H9 (cell line): ENCODE data around the gene SHH. TPM values are rescaled to one million over a fixed set of nuclear protein-coding genes. Genes with fewer than 3 reads are reported as not detected.

Experiments
- DNase-seq: peaks from one replicate; pipeline ENCODE4 v3.0.0-alpha.2; 2017
- H2AFZ ChIP-seq: one replicate; pipeline ENCODE4 v1.6.1; 2013; ENCODE audit warnings: mild to moderate bottlenecking, low read length, control low read depth, moderate library complexity
- H2AK5ac ChIP-seq: 2 replicates; pipeline ENCODE4 v1.6.1; 2013; ENCODE audit warnings: low read length, control low read depth, mixed read lengths; ENCODE audit not compliant: insufficient read length
- H2BK120ac ChIP-seq: one replicate; pipeline ENCODE4 v1.6.1; 2013; ENCODE audit warnings: low read depth, mild to moderate bottlenecking, low read length, control low read depth, inconsistent platforms; ENCODE audit not compliant: poor library complexity, severe bottlenecking
- H2BK12ac ChIP-seq: 2 replicates; pipeline ENCODE4 v1.6.1; 2013; ENCODE audit warnings: low read length, control low read depth, mixed read lengths, low read depth; ENCODE audit not compliant: insufficient read length
- H2BK15ac ChIP-seq: 2 replicates; pipeline ENCODE4 v1.6.1; 2013; ENCODE audit warnings: low read depth, low read length, control low read depth
- H2BK20ac ChIP-seq: one replicate; pipeline ENCODE4 v1.6.1; 2013; ENCODE audit warnings: low read depth, mild to moderate bottlenecking, low read length, control low read depth, inconsistent platforms; ENCODE audit not compliant: poor library complexity, severe bottlenecking
- H2BK5ac ChIP-seq: 2 replicates; pipeline ENCODE4 v1.6.1; 2013; ENCODE audit warnings: low read length, control low read depth, mixed read lengths; ENCODE audit not compliant: insufficient read length
- H3K14ac ChIP-seq: 2 replicates; pipeline ENCODE4 v1.6.1; 2013; ENCODE audit warnings: low read length, control low read depth; ENCODE audit not compliant: insufficient read depth
- H3K18ac ChIP-seq: 2 replicates; pipeline ENCODE4 v1.6.1; 2013; ENCODE audit warnings: low read depth, mild to moderate bottlenecking, mixed read lengths, low read length, control low read depth; ENCODE audit not compliant: insufficient read length
- H3K23ac ChIP-seq: 2 replicates; pipeline ENCODE4 v1.6.1; 2013; ENCODE audit warnings: low read length, control low read depth, mixed read lengths, low read depth; ENCODE audit not compliant: insufficient read length
- H3K23me2 ChIP-seq: 2 replicates; pipeline ENCODE4 v1.6.1; 2013; ENCODE audit warnings: low read depth, mild to moderate bottlenecking, mixed read lengths, low read length, control low read depth; ENCODE audit not compliant: insufficient read length, poor library complexity, severe bottlenecking
- H3K27ac ChIP-seq: 2 replicates; pipeline ENCODE4 v1.5.1; 2013; ENCODE audit warnings: low read length, control low read depth, mixed read lengths, low read depth; ENCODE audit not compliant: insufficient read length
- H3K27me3 ChIP-seq: 2 replicates; pipeline ENCODE4 v1.6.1; 2013; ENCODE audit warnings: low read length, control low read depth, inconsistent platforms; ENCODE audit not compliant: insufficient read depth
- H3K4ac ChIP-seq: 2 replicates; pipeline ENCODE4 v1.6.1; 2013; ENCODE audit warnings: low read depth, mild to moderate bottlenecking, control low read depth, inconsistent platforms, low read length, moderate library complexity
- H3K4me1 ChIP-seq: 2 replicates; pipeline ENCODE4 v1.6.1; 2013; ENCODE audit warnings: low read length, control low read depth, inconsistent platforms; ENCODE audit not compliant: insufficient read depth
- H3K4me2 ChIP-seq: 2 replicates; pipeline ENCODE4 v1.6.1; 2013; ENCODE audit warnings: low read length, control low read depth, mixed read lengths; ENCODE audit not compliant: insufficient read length, insufficient read depth
- H3K56ac ChIP-seq: 2 replicates; pipeline ENCODE4 v1.6.1; 2013; ENCODE audit warnings: low read depth, mild to moderate bottlenecking, mixed read lengths, low read length, control low read depth; ENCODE audit not compliant: insufficient read length
- H3K79me1 ChIP-seq: 2 replicates; pipeline ENCODE4 v1.6.1; 2013; ENCODE audit warnings: low read depth, mild to moderate bottlenecking, moderate library complexity, low read length, control low read depth, inconsistent platforms; ENCODE audit not compliant: insufficient read depth, poor library complexity, severe bottlenecking
- H3K79me2 ChIP-seq: 2 replicates; pipeline ENCODE4 v1.6.1; 2013; ENCODE audit warnings: low read length, control low read depth, inconsistent platforms; ENCODE audit not compliant: insufficient read depth
- H3K9ac ChIP-seq: 2 replicates; pipeline ENCODE4 v1.6.1; 2013; ENCODE audit warnings: low read length, control low read depth, mixed read lengths; ENCODE audit not compliant: insufficient read length; ENCODE audit errors: extremely low read depth
- H3K9me3 ChIP-seq: one replicate; pipeline ENCODE4 v1.6.1; 2013; ENCODE audit warnings: low read depth, low read length, inconsistent platforms; ENCODE audit not compliant: control insufficient read depth
- H3T11ph ChIP-seq: one replicate; pipeline ENCODE4 v1.6.1; 2013; ENCODE audit warnings: mild to moderate bottlenecking, low read length, control low read depth, inconsistent platforms
- H4K20me1 ChIP-seq: one replicate; pipeline ENCODE4 v1.6.1; 2013; ENCODE audit not compliant: control insufficient read depth, insufficient read length, insufficient read depth
- H4K5ac ChIP-seq: 2 replicates; pipeline ENCODE4 v1.6.1; 2013; ENCODE audit warnings: low read depth, mild to moderate bottlenecking, mixed read lengths, low read length, control low read depth; ENCODE audit not compliant: insufficient read length
- H4K8ac ChIP-seq: replicated peaks from 2 replicates; pipeline ENCODE4 v1.6.1; 2013; ENCODE audit warnings: low read length, control low read depth, mixed read lengths, low read depth; ENCODE audit not compliant: insufficient read length
- H4K91ac ChIP-seq: 2 replicates; pipeline ENCODE4 v1.6.1; 2013; ENCODE audit warnings: low read depth, mild to moderate bottlenecking, moderate library complexity, mixed read lengths, low read length, control low read depth; ENCODE audit not compliant: insufficient read length
- H3K27ac Mint-ChIP-seq, 3 experiments: 2 replicates in 2 of 3; 3 replicates in 1 of 3; pipeline ENCODE4 v1.8.0; 2020 to 2021; ENCODE audit warnings: mixed read lengths in 3 of 3, mild to moderate bottlenecking in 1 of 3, moderate library complexity in 1 of 3
- H3K27me3 Mint-ChIP-seq: 2 replicates; pipeline ENCODE4 v1.8.0; 2021; ENCODE audit warnings: low read depth, mild to moderate bottlenecking, moderate library complexity, mixed read lengths
- H3K36me3 Mint-ChIP-seq, 3 experiments: 2 replicates in 2 of 3; 3 replicates in 1 of 3; pipeline ENCODE4 v1.8.0; 2020 to 2021; ENCODE audit warnings: low read depth in 3 of 3, mixed read lengths in 3 of 3; ENCODE audit not compliant: insufficient read depth in 1 of 3
- H3K4me1 Mint-ChIP-seq, 2 experiments: 2 replicates each; pipeline ENCODE4 v1.8.0; 2020; ENCODE audit warnings: mixed read lengths in 2 of 2
- H3K4me3 Mint-ChIP-seq, 2 experiments: 2 replicates in 1 of 2; 3 replicates in 1 of 2; pipeline ENCODE4 v1.8.0; 2020 to 2021; ENCODE audit warnings: mild to moderate bottlenecking in 2 of 2, mixed read lengths in 2 of 2, moderate library complexity in 1 of 2
- H3K9me3 Mint-ChIP-seq, 2 experiments: 2 replicates in 1 of 2; 3 replicates in 1 of 2; pipeline ENCODE4 v1.8.0; 2020; ENCODE audit warnings: mild to moderate bottlenecking in 2 of 2, mixed read lengths in 2 of 2, moderate library complexity in 1 of 2
- WGBS: extraction: QIAGEN DNeasy Blood & Tissue Kit; methylation state at CpG from one replicate; pipeline ENCODE4 v1.1.7; 2013; ENCODE audit warnings: missing lambda C conversion rate, low lambda C conversion rate, mixed read lengths; ENCODE audit not compliant: insufficient read length; ENCODE audit errors: extremely low coverage; 5-methylcytosine and 5-hydroxymethylcytosine counted together
- total RNA-seq: library from RNA; stranded (reverse); gene quantifications from 2 replicates; pipeline ENCODE4 v1.2.1, GENCODE V29; 2021
- TF ChIP-seq, protein P1 (sequence below): fragments of 200-600 bp; sonication (generic); conservative IDR thresholded peaks from 3 replicates; pipeline ENCODE4 v1.8.0; 2021; ENCODE audit warnings: antibody characterized with exemption, mild to moderate bottlenecking

Gene SHH
- total RNA-seq, 1 experiment from 2014 or later = 0.07 TPM

DNA sequence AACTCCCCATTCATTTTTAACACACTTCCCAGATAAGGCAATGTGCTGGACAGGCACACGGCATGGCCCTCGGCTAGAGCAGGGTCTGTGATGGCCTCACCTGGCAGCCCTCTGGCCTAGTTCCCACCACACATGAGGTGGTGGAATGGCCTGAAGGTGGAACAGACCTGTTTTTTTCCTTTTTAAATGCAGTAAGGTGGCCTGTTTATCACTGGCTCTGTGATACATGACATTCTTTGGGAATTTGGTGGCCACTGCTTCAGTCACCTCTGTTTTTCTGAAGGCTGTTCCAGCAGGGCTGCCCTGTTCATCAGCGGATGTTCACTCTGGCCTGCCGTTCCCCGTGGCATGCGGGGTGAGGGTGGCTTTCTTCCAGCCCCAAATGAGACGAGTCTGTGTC lies 36.6 kb downstream of the SHH start:
- H2BK120ac ChIP-seq = no peak overlapping the region
- H3K4ac ChIP-seq = no peak overlapping the region
- H3K23me2 ChIP-seq = no peaks in the 10 kb centered on the region
- H3K9me3 ChIP-seq = no peaks in the 10 kb centered on the region
- no peak overlapping the region for H3K23ac ChIP-seq
- H3K27me3 Mint-ChIP-seq = no peaks in the 10 kb centered on the region; the same call in 1 of the 2 replicates
- H3K79me1 ChIP-seq = no peaks in the 10 kb centered on the region
- no peaks in the 10 kb centered on the region for H3K4me1 ChIP-seq
- no peak overlapping the region for H4K91ac ChIP-seq
- H2AK5ac ChIP-seq = no peak overlapping the region
- peaks cover 8% of the 10 kb centered on the region in 2 experiments for H3K4me1 Mint-ChIP-seq
- no peaks in the 10 kb centered on the region for H3K9me3 Mint-ChIP-seq
- no peak for DNase-seq
- H3K14ac ChIP-seq = no peak overlapping the region
- H3T11ph ChIP-seq = no peak overlapping the region
- H3K4me2 ChIP-seq = no peak overlapping the region
- peak overlapping the region in 1 of 3 experiments; percentile 40; a peak in 1 of 7 replicates for H3K27ac Mint-ChIP-seq
- no peak overlapping the region for H4K5ac ChIP-seq
- no peak overlapping the region for H2BK20ac ChIP-seq
- no peak overlapping the region for H2BK5ac ChIP-seq
- H3K36me3 Mint-ChIP-seq = peaks cover 20 to 68% (median 41%) of the 10 kb centered on the region in 3 experiments; a peak in 6 of 7 replicates
- no peak overlapping the region for H2AFZ ChIP-seq
- H4K20me1 ChIP-seq = no peaks in the 10 kb centered on the region
- H3K27ac ChIP-seq = no peak overlapping the region
- H3K27me3 ChIP-seq = no peaks in the 10 kb centered on the region
- H4K8ac ChIP-seq = no peak overlapping the region
- H3K9ac ChIP-seq = no peak overlapping the region
- no peak overlapping the region for H2BK12ac ChIP-seq
- no peak overlapping the region for H3K18ac ChIP-seq
- TF ChIP-seq, protein P1, sequence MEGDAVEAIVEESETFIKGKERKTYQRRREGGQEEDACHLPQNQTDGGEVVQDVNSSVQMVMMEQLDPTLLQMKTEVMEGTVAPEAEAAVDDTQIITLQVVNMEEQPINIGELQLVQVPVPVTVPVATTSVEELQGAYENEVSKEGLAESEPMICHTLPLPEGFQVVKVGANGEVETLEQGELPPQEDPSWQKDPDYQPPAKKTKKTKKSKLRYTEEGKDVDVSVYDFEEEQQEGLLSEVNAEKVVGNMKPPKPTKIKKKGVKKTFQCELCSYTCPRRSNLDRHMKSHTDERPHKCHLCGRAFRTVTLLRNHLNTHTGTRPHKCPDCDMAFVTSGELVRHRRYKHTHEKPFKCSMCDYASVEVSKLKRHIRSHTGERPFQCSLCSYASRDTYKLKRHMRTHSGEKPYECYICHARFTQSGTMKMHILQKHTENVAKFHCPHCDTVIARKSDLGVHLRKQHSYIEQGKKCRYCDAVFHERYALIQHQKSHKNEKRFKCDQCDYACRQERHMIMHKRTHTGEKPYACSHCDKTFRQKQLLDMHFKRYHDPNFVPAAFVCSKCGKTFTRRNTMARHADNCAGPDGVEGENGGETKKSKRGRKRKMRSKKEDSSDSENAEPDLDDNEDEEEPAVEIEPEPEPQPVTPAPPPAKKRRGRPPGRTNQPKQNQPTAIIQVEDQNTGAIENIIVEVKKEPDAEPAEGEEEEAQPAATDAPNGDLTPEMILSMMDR = no peak
- no peak overlapping the region for H3K56ac ChIP-seq
- no peak overlapping the region for H2BK15ac ChIP-seq
- WGBS = no CpG with 5 or more reads among the region's 7 CpGs
- no peaks in the 10 kb centered on the region for H3K79me2 ChIP-seq
- no peak overlapping the region for H3K4me3 Mint-ChIP-seq
